GM18505 (cell line): ENCODE measurements around the gene C14orf119.

Source experiments
- ATAC-seq: cut with Tn5 transposase; IDR thresholded peaks from one replicate; pipeline ENCODE4 v1.9.1; 2021; ENCODE audit not compliant: unreplicated experiment
- POLR2A ChIP-seq: IDR thresholded peaks from 4 replicates; pipeline ENCODE4 v1.6.1; 2011; ENCODE audit warnings: borderline replicate concordance; ENCODE audit not compliant: insufficient read depth, insufficient read length; ENCODE audit errors: extremely low read depth

The C14orf119 gene

GRCh38 chr14:23068789-23069412 lies 26.4 kb upstream of the C14orf119 start:
- ATAC-seq: peak; percentile 72
- peak; percentile 11 for TF ChIP-seq POLR2A

DNA sequence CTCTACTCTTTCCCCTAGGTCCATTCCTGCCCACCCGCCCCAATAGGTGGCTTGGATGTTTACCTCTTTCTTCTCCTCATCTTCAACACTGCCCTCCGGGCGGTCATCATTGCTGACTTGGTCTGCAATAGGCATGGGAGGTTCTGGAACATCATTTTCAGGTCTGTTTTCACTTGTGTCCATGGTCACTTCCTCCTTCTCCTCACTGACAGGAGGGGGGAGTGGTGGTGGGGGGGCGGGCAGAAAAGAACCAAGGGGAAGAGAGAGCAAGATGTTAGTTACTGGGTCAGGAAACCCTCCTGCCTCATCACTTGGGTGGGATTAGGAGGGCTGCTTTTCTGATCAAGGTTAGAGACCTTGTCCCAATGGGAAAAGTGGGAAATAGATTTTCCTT lies 25.9 kb upstream of the C14orf119 start:
- ATAC-seq: no peak
- no peak for TF ChIP-seq POLR2A

- no peak for ATAC-seq
- TF ChIP-seq POLR2A: no peak
These were observed 24.8 kb upstream of the C14orf119 start for GRCh38 chr14:23070262-23071129.

DNA sequence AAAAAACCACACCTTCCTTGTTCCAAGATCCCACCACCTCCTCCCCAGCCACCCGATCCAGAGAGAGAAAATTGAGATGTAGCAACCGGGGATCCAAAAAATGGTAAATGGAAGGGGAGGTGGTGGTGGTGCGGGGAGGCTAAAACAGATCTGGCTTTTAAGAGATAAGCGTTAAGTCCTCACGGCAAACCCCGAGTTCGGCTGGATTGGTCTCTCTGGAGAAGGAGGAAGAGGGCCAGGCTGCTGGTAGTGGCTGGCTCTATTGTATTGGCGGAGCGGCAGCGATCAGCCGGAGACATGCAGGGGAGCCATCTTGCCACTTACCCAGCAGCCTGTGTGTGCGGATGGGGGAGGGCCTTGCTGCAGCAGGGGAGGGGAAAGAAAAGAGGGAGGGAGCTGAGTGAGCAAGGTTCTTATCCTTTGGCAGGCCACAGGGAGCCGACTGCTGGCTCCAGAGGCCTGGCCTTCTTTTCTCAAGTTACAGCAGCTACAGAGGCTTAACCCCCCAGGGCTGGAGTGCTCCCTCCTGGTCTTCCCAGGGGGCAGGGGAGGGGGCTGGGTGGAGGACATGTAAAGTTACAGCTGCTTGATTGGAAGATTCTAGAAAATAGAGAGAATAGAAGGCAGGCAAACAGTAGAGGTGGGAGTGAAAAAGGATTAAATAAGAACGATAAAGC lies 23.9 kb upstream of the C14orf119 start:
- no peak for ATAC-seq

DNA sequence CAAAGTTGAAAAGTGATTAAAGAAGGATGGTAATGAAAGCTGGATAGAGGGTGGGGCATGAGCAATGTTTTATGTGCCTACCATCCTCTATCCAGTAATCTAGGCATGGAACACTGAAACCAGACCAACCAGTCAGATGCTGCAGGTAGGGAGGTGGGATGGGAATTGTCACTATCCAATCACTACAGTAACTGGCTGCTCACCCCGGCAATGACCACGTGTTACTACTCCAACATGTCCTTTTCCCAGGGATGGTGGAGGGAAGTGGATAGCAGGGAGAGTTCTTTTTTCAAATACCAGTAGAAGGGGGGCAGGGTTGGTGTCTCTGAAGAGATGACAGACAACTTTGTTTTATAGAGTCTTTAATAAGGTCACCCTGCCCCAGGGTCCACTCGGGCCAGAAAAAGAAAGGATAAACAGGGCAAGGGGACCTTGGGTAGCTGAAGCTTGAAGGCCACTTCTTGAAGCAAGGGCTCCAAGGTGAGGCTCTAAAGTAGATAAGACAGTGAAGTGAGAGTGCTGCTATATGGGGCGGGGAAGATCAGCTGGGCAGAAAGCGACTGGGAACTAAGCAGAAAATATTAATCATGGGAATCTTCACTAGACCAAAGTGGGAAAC lies 23.3 kb upstream of the C14orf119 start:
- no peak for ATAC-seq
- TF ChIP-seq POLR2A: no peak

More for the DNA sequence above, 23.9 kb upstream of the C14orf119 start:
- TF ChIP-seq POLR2A: peak; percentile 83

DNA sequence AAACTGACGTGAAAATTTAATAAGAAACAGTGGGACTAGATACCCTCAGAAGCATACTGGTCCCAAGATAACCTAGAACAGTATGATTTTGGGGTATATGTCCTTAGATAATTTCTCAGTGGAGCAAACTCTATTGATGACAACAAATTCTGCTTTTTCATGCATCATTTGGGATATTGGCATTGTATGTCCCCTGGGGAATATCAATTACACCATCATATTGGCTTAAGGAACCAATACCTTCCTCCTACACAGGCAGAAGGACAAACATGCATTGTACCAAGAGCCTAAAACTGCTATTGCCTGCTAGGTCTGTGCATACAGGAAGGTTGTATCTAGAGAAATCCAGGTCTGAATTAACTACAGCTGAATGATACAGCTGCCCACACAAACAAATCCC lies 20.4 kb upstream of the C14orf119 start:
- no peak for TF ChIP-seq POLR2A
- no peak for ATAC-seq

- TF ChIP-seq POLR2A: no peak
These were observed 18.4 kb upstream of the C14orf119 start for GRCh38 chr14:23076785-23077408.

DNA sequence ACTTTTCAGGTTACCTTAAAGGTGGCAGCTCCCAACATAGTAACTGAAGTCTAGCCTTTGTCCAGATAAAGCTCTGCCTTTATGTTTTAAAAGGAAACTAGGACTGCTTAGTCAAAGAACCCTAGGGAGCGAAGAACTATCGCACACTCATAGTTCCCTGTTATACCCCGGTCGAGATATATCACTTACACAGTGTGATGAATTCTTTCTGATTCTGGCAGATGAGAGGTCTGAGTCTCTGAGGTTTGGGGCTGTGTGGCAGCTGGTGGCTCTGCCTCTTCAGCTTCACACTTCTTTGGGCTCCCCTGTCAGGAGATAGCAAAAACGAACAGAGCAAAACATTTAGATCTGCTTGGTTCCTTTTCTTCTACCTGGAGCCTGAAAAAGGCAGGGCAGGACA lies 17.3 kb upstream of the C14orf119 start:
- ATAC-seq: no peak
- no peak for TF ChIP-seq POLR2A

More at GRCh38 chr14:23076785-23077408, 18.4 kb upstream of the C14orf119 start:
- no peak for ATAC-seq

- no peak for ATAC-seq
- no peak for TF ChIP-seq POLR2A
These were observed 16.6 kb upstream of the C14orf119 start for GRCh38 chr14:23078692-23079116.

- no peak for TF ChIP-seq POLR2A
- no peak for ATAC-seq
These were observed 15.6 kb upstream of the C14orf119 start for GRCh38 chr14:23079716-23080115.

GRCh38 chr14:23080474-23080873 lies 14.8 kb upstream of the C14orf119 start:
- TF ChIP-seq POLR2A: no peak
- ATAC-seq: no peak

DNA sequence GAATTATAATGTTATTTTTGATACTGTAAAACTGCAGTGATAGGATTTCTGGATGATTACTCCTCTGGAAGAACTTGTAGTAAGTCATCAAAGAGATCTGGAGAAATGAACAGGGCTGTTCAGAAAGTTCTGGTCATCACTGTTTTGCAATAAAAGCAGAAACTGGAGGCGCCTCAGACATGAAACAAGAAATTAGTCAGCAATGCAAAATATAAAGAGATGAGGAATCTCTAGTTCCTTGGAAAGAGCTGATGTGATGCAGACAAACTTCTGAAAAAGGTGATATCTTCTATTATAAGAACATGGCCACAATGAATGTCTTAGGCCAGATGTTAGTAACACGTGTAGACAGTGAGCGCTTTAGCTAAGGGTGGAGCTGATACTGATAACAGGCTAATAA lies 9.8 kb upstream of the C14orf119 start:
- no peak for ATAC-seq
- TF ChIP-seq POLR2A: no peak

- no peak for ATAC-seq
- no peak for TF ChIP-seq POLR2A
These were observed 8.7 kb upstream of the C14orf119 start for GRCh38 chr14:23086565-23086964.

DNA sequence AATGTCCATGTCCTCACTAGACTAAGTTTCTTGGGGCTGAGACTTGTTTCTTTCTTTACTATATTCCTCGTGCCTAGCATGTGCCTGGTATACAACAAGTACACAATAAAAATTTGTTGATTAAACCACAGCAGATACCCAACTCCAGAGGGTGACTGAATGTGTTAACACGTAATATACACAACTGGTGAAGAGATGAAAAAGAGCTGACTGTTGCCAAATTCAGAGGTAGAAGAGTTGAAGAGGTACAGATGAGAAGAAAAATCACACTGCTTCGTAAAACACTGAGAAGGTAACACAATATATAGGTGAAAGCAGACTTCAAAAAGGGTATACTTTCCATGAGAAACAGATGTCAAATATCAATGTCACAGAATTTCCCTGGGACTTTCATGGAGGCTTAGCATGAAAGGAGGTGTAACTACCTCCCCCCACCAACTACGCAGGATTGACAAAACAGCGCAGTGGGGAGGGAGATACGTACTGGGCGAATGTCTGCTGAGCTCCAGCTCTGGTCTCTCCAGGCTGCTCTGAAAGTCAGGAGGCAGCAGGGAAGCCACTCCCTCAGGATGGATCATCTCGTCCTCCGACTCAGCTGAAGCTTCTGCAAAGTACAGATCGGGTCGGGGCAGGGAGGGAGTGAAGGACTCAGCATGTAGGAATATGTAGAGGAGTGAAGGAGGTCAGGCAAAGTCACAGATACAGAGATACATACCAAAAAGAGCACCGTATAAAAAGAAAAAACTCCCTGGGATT lies 5.6 kb upstream of the C14orf119 start:
- ATAC-seq: no peak
- TF ChIP-seq POLR2A: no peak
